Cortex of kidney (tissue), 1 donor: ENCODE results near the gene STPG1.

ENCODE experiments used
- DNase-seq: peaks from one replicate; lab custom pipeline; 2025; lab: John Stamatoyannopoulos, UW

STPG1 gene

GRCh38 chr1:24341260-24341659 is 72.3 kb downstream of the STPG1 start:
- DNase-seq = no peak

- DNase-seq = no peak
Measured at GRCh38 chr1:24340770-24341169, 72.8 kb downstream of the STPG1 start.

DNA sequence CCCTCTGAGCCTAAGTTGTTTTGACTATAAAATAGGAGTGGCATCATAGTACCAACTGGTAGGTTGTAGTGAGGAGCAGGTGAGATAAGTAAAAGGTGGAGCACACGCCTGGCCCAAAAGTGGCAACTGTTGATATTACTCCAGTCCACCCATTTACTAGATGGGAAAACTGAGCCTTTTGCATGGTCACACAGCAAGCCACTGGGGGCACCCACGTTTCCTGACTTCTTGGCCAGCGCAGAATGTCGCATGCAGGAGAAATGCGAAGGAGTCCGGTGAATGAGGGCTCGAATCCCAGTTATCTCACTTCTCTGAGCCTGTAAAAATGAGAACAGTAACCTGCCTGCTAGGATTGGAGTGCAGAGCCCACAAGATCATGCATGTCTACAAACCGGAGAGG is 73.6 kb downstream of the STPG1 start:
- no peak for DNase-seq

DNA sequence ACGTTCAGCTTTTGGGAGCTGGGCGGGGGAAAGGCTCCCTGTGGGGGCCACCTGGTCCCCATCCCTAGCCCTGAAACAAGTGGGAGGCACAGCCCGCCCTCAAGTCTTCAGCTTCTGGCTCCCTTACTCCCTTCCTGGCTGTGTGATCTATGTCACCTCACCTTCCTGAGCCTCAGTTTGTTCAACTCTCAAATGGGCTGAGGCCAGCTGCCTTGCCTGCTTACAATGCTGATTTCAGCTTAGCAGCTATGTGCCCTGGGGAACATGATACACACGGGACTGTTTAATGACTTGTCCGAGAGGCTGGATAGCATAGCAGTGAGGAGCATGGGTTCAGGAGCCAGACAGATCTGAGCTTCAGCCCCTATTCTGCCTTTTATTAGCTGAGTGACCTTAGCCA is 75.1 kb downstream of the STPG1 start:
- no peak for DNase-seq

DNA sequence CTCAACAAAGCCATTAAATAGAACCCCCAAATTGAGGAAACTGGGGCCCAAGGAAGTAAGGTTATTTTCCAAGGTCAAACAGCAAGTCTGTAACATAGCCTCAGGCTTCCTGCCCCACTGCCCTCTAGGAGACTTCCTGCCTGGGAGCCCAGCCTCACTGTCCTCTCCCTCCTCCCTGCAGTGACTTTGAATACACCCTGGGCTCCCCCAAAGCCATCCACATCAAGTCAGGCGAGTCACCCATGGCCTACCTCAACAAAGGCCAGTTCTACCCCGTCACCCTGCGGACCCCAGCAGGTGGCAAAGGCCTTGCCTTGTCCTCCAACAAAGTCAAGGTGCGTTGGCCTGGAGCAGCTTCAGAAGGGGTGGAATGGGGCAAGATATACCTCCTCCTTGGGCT is 76.1 kb downstream of the STPG1 start:
- no peak for DNase-seq

GRCh38 chr1:24336075-24336474 is 77.5 kb downstream of the STPG1 start:
- DNase-seq = no peak

DNA sequence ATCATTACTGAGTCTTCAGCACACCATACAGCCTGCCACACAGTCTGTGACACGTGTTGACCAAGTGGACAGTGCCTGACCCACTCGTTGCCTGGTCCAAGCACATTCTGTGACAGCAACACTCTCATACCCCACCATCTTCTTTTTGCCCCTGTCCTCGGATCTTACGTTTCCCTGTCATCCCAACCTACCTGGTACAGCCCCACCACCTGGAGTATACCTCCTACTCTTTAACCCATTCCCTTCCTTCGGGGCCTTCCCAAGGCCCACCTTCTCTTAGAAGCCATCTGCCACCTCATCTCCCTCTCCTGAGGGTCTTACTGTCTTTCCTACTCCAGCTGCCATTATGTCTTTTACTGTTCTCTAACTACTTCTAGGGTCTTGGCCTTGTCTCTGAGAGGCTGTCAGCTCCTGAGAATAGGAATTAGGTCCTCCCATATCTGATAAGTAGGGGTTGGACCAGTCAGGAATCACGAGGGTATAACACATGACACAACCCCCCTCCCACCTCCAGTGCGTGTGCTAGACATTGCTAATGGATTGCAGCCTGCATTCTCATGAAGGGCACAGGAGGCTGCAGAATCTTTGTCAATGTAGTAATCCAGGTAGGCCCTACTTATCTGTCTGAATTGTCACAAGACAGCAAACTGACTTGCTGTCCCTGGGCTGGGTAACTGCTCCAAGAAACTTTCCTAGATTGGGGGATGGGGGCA is 81.5 kb downstream of the STPG1 start:
- no peak for DNase-seq

- DNase-seq = no peak
Measured at GRCh38 chr1:24329797-24330543, 83.6 kb downstream of the STPG1 start.

- DNase-seq = no peak
Measured at GRCh38 chr1:24329331-24329730, 84.3 kb downstream of the STPG1 start.

GRCh38 chr1:24327891-24328290 is 85.7 kb downstream of the STPG1 start:
- no peak for DNase-seq

DNA sequence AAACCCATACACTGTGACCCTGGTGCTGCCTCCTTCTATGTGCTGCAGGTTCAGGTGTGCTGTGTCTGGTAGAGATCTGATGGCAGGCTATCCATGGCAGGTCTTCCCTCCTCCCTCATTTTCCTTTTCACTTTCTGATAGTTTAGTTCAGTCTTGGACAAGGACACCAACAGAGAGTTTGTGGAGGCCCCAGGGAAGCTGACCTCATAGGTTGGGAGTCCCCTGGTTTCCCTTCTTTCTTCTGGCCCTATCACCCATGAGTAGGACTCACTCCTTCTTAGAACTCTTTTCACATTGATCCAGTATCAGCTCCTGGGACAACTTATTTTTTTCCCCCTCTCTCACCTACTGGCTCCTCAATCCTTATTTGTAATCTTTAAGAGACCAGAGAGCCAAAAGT is 86.1 kb downstream of the STPG1 start:
- no peak for DNase-seq

DNA sequence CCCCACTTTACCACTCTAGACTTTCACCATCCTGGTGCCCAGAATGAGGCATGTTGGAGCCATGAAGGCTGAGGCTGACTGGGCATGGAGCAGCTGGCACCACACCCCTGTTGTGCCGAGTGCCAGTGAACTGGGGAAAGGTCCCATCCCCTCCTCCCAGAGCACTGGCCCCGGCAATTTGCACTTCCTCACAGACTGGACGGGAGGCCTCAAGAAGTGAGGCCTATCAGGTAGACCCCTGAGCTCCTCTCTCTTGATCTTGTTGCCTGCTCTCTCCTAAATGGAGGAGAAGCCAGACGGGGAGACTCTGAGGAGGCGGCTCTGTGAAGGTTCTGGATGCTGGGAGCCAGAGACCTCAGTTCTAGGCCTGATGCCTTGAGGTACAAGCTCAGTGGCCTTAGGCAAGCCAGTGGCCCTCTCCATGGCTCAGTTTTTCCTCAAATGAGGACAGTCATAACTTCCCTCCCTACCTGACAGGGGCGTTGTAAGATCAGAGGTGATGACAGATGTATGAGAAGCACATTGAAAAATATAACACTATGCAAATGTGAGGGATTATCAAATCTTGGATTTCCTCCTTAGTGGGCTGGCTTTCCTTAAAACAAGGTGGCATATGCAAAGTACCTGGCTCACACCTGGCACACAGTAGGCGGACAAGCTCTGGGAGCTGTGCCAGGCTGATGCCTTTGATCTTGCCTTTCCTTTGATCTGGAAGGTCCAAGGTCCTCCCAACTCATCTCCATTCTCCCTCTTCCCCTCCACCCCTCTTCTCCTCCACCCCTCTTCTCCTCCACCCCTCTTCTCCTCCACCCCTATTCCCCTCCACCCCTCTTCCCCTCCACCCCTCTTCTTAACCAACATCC is 87.8 kb downstream of the STPG1 start:
- DNase-seq = no peak

DNA sequence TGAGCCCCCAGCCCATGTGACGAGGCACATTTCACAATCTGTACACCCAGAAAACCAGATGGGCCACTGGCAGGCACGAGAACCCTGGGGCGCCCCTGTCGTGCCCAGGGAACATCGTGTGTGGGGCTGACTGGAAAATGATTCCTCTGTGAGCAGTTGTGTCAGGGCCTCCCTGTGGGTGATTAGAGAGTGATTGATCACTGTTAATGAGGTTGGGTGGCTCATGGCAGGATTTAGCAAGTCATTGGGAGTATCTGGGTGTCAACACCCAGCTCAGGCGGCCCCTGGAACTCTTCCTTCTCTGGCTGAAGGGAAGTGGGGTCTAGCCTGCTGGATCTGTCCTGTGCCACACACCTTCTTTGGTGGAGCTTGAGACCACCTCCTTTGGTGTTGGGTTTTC is 88.7 kb downstream of the STPG1 start:
- DNase-seq = no peak

DNA sequence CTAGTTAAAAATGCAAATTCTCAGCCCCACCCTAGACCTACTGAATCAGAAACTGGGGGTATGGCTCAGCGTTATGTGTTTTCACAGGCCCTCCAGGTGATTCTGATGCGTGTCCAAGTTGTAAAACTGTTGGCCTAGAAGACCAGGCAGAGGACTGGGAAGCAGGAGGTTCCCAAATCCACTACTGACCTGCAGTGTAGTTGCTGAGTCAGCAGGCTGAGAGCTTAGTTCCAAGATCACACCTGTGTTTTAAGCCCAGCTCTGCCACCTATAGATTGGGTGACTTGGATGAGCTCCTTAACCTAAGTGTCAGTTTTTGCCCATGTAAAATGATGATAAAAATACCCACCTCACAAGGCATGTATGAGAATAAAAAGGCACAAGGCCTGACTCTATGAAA is 90.3 kb downstream of the STPG1 start:
- no peak for DNase-seq

GRCh38 chr1:24322470-24323177 is 91.0 kb downstream of the STPG1 start:
- DNase-seq = no peak

- no peak for DNase-seq
Measured at GRCh38 chr1:24321697-24322469, 91.7 kb downstream of the STPG1 start.

- no peak for DNase-seq
Measured at GRCh38 chr1:24321126-24321525, 92.5 kb downstream of the STPG1 start.

- DNase-seq = no peak
Measured at GRCh38 chr1:24319962-24320361, 93.6 kb downstream of the STPG1 start.

DNA sequence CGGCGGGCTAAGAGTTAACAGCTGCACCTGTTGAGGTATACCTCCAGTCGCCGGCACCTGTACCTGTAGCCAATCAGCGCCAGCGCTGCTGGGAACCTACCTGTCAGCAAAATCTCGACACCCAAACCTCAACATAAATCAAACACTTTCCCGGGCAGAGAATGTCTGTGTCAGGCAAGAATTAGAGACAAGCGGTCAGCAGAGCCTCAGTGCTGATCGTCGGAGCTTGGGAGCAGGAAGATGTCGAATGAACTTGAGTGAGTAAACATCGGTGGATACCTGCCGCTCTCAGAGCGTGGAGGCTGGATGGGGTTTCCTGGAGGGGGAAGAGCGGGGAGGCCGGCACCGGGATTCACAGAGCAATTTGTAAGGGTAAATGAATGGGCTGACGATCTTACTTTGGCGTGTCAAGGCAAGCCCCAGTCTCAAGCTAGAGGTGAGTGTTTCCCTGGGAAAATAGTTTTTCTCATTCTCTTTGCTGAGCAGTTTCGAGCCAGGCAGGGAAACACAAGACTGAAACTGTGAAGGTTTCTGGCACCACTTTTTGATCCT is 94.2 kb downstream of the STPG1 start, which contains the start of gene GRHL3:
TSS of gene GRHL3 (plus strand) at position 46 of the 552 bp plus-strand sequence. CDS start at position 241, 195 bp downstream.
- DNase-seq = no peak

GRCh38 chr1:24318615-24319311 is 94.8 kb downstream of the STPG1 start:
- DNase-seq = no peak
